ENCODE results near the gene ZNF117.
"Not testable (repeated sequence)": the region's sequence is repeated elsewhere in the genome, so short reads cannot be mapped to it uniquely, and the experiment has no call there.

- not testable (repeated sequence) for TF ChIP-seq CTCF, POLR2A, POLR2AphosphoS5 (IDR thresholded peaks at IDR 0.05)
Observed at GRCh38 chr7:65035469-65035868, 44.6 kb upstream of the ZNF117 start.

All from prostate gland (tissue), 2 donors.